ENCODE measurements around the gene NEURL1. TPM values are rescaled to one million over a fixed set of nuclear protein-coding genes. Genes with fewer than 3 reads are reported as not detected.
A peak's percentile ranks its signal among the peaks of the same experiment; 100 is the strongest.

NEURL1 gene
- total RNA-seq, 1 donor: not detected

GRCh38 chr10:103563231-103564115 lies 70.0 kb downstream of the NEURL1 start:
- Histone ChIP-seq H3K4me1 (ENCODE audit: insufficient read depth, low read length) (no peaks in the 10 kb centered on the region), H3K27me3 (ENCODE audit: insufficient read depth, low read length) (peaks cover 13% of the 10 kb centered on the region)

GRCh38 chr10:103564116-103564501 lies 70.6 kb downstream of the NEURL1 start:
- peaks cover 8% of the 10 kb centered on the region for H3K27me3 ChIP-seq (ENCODE audit: insufficient read depth, low read length)
- H3K4me1 ChIP-seq (ENCODE audit: insufficient read depth, low read length): no peaks in the 10 kb centered on the region
- H2AFZ ChIP-seq (ENCODE audit: low read length): no peak overlapping the region
- H3K9me3 ChIP-seq (ENCODE audit: low read depth, low read length): no peaks in the 10 kb centered on the region
- DNase-seq (ENCODE audit: insufficient read length, low spot score, missing footprints): peak; percentile 23
- no peak overlapping the region for H3K27ac ChIP-seq (ENCODE audit: low read depth, low read length)
- no peaks in the 10 kb centered on the region for H4K20me1 ChIP-seq (ENCODE audit: insufficient read depth, low read length)
- H3K36me3 ChIP-seq (ENCODE audit: insufficient read depth, low read length): no peaks in the 10 kb centered on the region
- no peaks in the 10 kb centered on the region for H3K79me2 ChIP-seq (ENCODE audit: insufficient read depth, low read length)
- no peak for TF ChIP-seq CTCF (IDR thresholded peaks at IDR 0.05; ENCODE audit: extremely low read depth, low read depth, low read length)
- H3K4me2 ChIP-seq (ENCODE audit: insufficient read depth, low read length): no peak overlapping the region
- H3K4me3 ChIP-seq (ENCODE audit: insufficient read depth, low read length): no peak overlapping the region

More at GRCh38 chr10:103563231-103564115, 70.0 kb downstream of the NEURL1 start:
- Histone ChIP-seq H3K9me3 (ENCODE audit: low read depth, low read length) (no peaks in the 10 kb centered on the region), H3K4me3 (ENCODE audit: insufficient read depth, low read length) (no peak overlapping the region), H4K20me1 (ENCODE audit: insufficient read depth, low read length) (no peaks in the 10 kb centered on the region), H2AFZ (ENCODE audit: low read length) (no peak overlapping the region), H3K79me2 (ENCODE audit: insufficient read depth, low read length) (no peaks in the 10 kb centered on the region), H3K4me2 (ENCODE audit: insufficient read depth, low read length) (no peak overlapping the region), H3K27ac (ENCODE audit: low read depth, low read length) (no peak overlapping the region), H3K36me3 (ENCODE audit: insufficient read depth, low read length) (no peaks in the 10 kb centered on the region)
- peak; percentile 66 for DNase-seq (ENCODE audit: insufficient read length, low spot score, missing footprints)
- TF ChIP-seq CTCF (IDR thresholded peaks at IDR 0.05; ENCODE audit: extremely low read depth, low read depth, low read length): no peak

- Histone ChIP-seq H3K4me2 (ENCODE audit: insufficient read depth, low read length) (no peak overlapping the region), H3K27ac (ENCODE audit: low read depth, low read length) (no peak overlapping the region), H3K9me3 (ENCODE audit: low read depth, low read length) (no peaks in the 10 kb centered on the region), H3K79me2 (ENCODE audit: insufficient read depth, low read length) (no peaks in the 10 kb centered on the region), H3K4me3 (ENCODE audit: insufficient read depth, low read length) (no peak overlapping the region), H3K4me1 (ENCODE audit: insufficient read depth, low read length) (no peaks in the 10 kb centered on the region), H4K20me1 (ENCODE audit: insufficient read depth, low read length) (no peaks in the 10 kb centered on the region), H3K36me3 (ENCODE audit: insufficient read depth, low read length) (no peaks in the 10 kb centered on the region), H2AFZ (ENCODE audit: low read length) (no peak overlapping the region), H3K27me3 (ENCODE audit: insufficient read depth, low read length) (peaks cover 14% of the 10 kb centered on the region)
- peak; percentile 58 for TF ChIP-seq CTCF (IDR thresholded peaks at IDR 0.05; ENCODE audit: extremely low read depth, low read depth, low read length)
- DNase-seq (ENCODE audit: insufficient read length, low spot score, missing footprints): peak; percentile 88
These were observed 71.4 kb downstream of the NEURL1 start for GRCh38 chr10:103564776-103565520.

GRCh38 chr10:103566536-103566935 lies 73.0 kb downstream of the NEURL1 start:
- Histone ChIP-seq H3K36me3 (ENCODE audit: insufficient read depth, low read length) (no peaks in the 10 kb centered on the region), H3K27me3 (ENCODE audit: insufficient read depth, low read length) (peaks cover 10% of the 10 kb centered on the region), H3K79me2 (ENCODE audit: insufficient read depth, low read length) (no peaks in the 10 kb centered on the region), H3K9me3 (ENCODE audit: low read depth, low read length) (no peaks in the 10 kb centered on the region), H3K4me2 (ENCODE audit: insufficient read depth, low read length) (no peak overlapping the region), H2AFZ (ENCODE audit: low read length) (no peak overlapping the region), H3K4me3 (ENCODE audit: insufficient read depth, low read length) (no peak overlapping the region), H3K27ac (ENCODE audit: low read depth, low read length) (no peak overlapping the region), H4K20me1 (ENCODE audit: insufficient read depth, low read length) (no peaks in the 10 kb centered on the region), H3K4me1 (ENCODE audit: insufficient read depth, low read length) (no peaks in the 10 kb centered on the region)
- TF ChIP-seq CTCF (IDR thresholded peaks at IDR 0.05; ENCODE audit: extremely low read depth, low read depth, low read length): no peak
- no peak for DNase-seq (ENCODE audit: insufficient read length, low spot score, missing footprints)

Data from osteoblast (primary cell).